Loucy (cell line): ENCODE data around the gene PLXNA4.

Experiments
- H2AFZ ChIP-seq: fragments of 200-600 bp; sonication (generic); 2 replicates; pipeline ENCODE4 v1.6.0; 2016; ENCODE audit warnings: antibody characterized with exemption, mild to moderate bottlenecking, low read length, moderate library complexity
- H3F3A ChIP-seq: fragments of 200-600 bp; 2 replicates; pipeline ENCODE4 v1.6.0; 2016; ENCODE audit warnings: antibody characterized with exemption, low read depth, mild to moderate bottlenecking
- H3K27me3 ChIP-seq: fragments of 200-600 bp; sonication (generic); 2 replicates; pipeline ENCODE4 v1.6.1; 2014; ENCODE audit warnings: low read length, mild to moderate bottlenecking; ENCODE audit not compliant: insufficient read depth, poor library complexity, severe bottlenecking
- H3K36me3 ChIP-seq: fragments of 200-600 bp; sonication (generic); 2 replicates; pipeline ENCODE4 v1.6.1; 2016; ENCODE audit warnings: low read length; ENCODE audit not compliant: insufficient read depth
- H3K4me1 ChIP-seq: fragments of 200-600 bp; sonication (generic); 2 replicates; pipeline ENCODE4 v1.5.1; 2014; ENCODE audit warnings: low read length, mild to moderate bottlenecking; ENCODE audit not compliant: insufficient read depth, poor library complexity, severe bottlenecking
- H3K4me2 ChIP-seq: fragments of 200-600 bp; sonication (generic); 2 replicates; pipeline ENCODE4 v1.6.0; 2014; ENCODE audit warnings: antibody characterized with exemption, low read length, low read depth, mild to moderate bottlenecking; ENCODE audit not compliant: poor library complexity, severe bottlenecking
- H3K4me3 ChIP-seq: fragments of 200-600 bp; sonication (generic); 2 replicates; pipeline ENCODE4 v1.5.1; 2014; ENCODE audit warnings: low read length, mild to moderate bottlenecking, mixed read lengths; ENCODE audit not compliant: poor library complexity, severe bottlenecking
- H3K79me2 ChIP-seq: fragments of 200-600 bp; sonication (generic); 2 replicates; pipeline ENCODE4 v1.6.1; 2014; ENCODE audit warnings: low read length; ENCODE audit not compliant: insufficient read depth
- H3K9ac ChIP-seq: fragments of 200-600 bp; sonication (generic); 2 replicates; pipeline ENCODE4 v1.6.0; 2014; ENCODE audit warnings: mild to moderate bottlenecking, low read depth, low read length, moderate library complexity; ENCODE audit not compliant: poor library complexity, severe bottlenecking
- H3K9me2 ChIP-seq: fragments of 200-600 bp; sonication (generic); replicated peaks from 2 replicates; pipeline ENCODE4 v1.6.1; 2016; ENCODE audit warnings: low read depth, low read length, mixed read lengths
- H3K9me3 ChIP-seq: fragments of 200-600 bp; sonication (generic); 2 replicates; pipeline ENCODE4 v1.6.1; 2014; ENCODE audit warnings: mild to moderate bottlenecking, antibody characterized with exemption, low read length, low read depth; ENCODE audit not compliant: insufficient read depth
- H4K20me1 ChIP-seq: fragments of 200-600 bp; sonication (generic); 2 replicates; pipeline ENCODE4 v1.6.0; 2014; ENCODE audit warnings: antibody characterized with exemption, low read length, mild to moderate bottlenecking; ENCODE audit not compliant: insufficient read depth, poor library complexity, severe bottlenecking
- EZH2phosphoT487 ChIP-seq: fragments of 200-600 bp; IDR thresholded peaks from 2 replicates; pipeline ENCODE4 v1.6.1; 2018; ENCODE audit warnings: antibody characterized with exemption, mild to moderate bottlenecking, moderate library complexity, borderline replicate concordance
- TF ChIP-seq, protein P1 (sequence below): fragments of 200-600 bp; sonication (generic); conservative IDR thresholded peaks from 2 replicates; pipeline ENCODE4 v1.5.1; 2014; ENCODE audit warnings: mild to moderate bottlenecking, antibody characterized with exemption, low read length

The PLXNA4 gene

DNA sequence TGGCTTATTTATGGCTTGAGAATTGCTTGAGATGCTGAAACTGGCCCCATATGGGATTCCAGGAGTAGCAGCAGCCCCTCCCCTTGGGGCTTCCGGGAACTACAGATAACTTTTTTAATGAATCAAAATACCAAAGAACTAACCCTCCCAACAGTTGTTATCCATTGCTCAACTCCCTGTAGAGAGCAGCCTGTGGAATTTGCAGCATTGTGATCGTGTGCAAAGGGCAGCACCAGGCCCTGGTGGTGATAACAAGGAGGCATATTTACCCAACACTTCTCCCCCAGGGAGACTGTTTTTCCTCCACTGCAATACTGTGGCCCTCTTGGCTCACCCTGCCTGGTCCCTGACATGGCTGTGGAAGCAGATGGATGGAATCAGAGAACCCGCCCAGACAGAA lies 196.2 kb downstream of the PLXNA4 start:
- Histone ChIP-seq H2AFZ (no peak overlapping the region), H3K9me2 (no peaks in the 10 kb centered on the region), H3F3A (no peaks in the 10 kb centered on the region), H3K4me3 (no peak overlapping the region), H3K27me3 (no peaks in the 10 kb centered on the region), H3K9ac (no peak overlapping the region), H3K4me1 (no peaks in the 10 kb centered on the region), H3K4me2 (no peak overlapping the region), H4K20me1 (no peaks in the 10 kb centered on the region), H3K36me3 (no peaks in the 10 kb centered on the region), H3K79me2 (no peaks in the 10 kb centered on the region), H3K9me3 (no peaks in the 10 kb centered on the region)
- TF ChIP-seq, protein P1, sequence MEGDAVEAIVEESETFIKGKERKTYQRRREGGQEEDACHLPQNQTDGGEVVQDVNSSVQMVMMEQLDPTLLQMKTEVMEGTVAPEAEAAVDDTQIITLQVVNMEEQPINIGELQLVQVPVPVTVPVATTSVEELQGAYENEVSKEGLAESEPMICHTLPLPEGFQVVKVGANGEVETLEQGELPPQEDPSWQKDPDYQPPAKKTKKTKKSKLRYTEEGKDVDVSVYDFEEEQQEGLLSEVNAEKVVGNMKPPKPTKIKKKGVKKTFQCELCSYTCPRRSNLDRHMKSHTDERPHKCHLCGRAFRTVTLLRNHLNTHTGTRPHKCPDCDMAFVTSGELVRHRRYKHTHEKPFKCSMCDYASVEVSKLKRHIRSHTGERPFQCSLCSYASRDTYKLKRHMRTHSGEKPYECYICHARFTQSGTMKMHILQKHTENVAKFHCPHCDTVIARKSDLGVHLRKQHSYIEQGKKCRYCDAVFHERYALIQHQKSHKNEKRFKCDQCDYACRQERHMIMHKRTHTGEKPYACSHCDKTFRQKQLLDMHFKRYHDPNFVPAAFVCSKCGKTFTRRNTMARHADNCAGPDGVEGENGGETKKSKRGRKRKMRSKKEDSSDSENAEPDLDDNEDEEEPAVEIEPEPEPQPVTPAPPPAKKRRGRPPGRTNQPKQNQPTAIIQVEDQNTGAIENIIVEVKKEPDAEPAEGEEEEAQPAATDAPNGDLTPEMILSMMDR: no peak
- no peak for TF ChIP-seq EZH2phosphoT487

- Histone ChIP-seq H3F3A (no peaks in the 10 kb centered on the region), H3K9me2 (no peaks in the 10 kb centered on the region), H3K27me3 (no peaks in the 10 kb centered on the region), H3K9me3 (no peaks in the 10 kb centered on the region), H3K4me1 (no peaks in the 10 kb centered on the region), H3K4me3 (no peak overlapping the region), H3K79me2 (no peaks in the 10 kb centered on the region), H4K20me1 (no peaks in the 10 kb centered on the region), H2AFZ (no peak overlapping the region), H3K36me3 (no peaks in the 10 kb centered on the region), H3K4me2 (no peak overlapping the region), H3K9ac (no peak overlapping the region)
- no peak for TF ChIP-seq EZH2phosphoT487
- TF ChIP-seq, protein P1: no peak
These were observed 197.0 kb downstream of the PLXNA4 start for GRCh38 chr7:132379292-132379691.

DNA sequence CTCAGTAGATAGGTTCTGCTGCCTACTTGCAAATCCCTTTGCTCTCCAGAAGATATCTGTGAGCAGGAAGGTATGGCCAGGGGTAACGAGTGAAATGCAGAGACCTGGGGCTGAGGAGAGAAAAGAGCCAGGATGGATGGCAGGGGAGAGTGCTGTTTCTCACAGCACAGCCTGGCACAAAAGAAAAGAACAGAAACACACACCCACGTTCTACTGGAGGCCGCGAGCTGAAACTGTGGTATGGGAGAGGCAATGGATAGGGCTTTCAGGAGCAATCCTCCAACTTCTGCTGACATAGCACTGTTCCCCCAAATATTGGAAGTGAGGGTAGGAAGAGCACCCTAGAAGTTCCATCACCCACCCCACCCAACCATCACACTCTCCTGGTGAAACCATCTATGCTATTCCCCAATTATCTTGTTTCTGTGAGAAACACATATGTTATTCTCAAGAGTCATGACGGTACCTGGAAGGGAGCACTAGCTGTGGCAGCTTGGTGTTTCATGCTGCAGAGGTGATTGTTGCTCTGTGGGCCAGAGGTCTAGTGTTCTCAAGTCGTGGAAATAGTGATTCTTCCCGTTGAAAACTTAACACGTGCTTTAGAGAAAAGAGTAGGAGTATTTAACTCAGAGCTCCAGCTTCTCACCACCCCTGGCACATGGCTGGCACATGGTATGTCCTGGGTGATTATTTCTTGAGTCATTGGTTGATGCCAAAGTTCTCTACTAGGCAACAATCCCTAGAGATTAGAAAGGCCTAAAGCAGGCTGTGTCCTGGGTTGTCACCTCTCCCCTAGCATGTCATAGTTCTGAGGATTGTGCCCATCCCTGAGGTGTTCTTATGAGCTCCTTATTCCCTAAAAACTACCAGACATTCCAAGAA lies 198.3 kb downstream of the PLXNA4 start:
- Histone ChIP-seq H3K4me1 (no peaks in the 10 kb centered on the region), H3K79me2 (no peaks in the 10 kb centered on the region), H4K20me1 (no peaks in the 10 kb centered on the region), H3K9me3 (no peaks in the 10 kb centered on the region), H3K4me3 (no peak overlapping the region), H3K36me3 (no peaks in the 10 kb centered on the region), H3K4me2 (no peak overlapping the region), H2AFZ (no peak overlapping the region), H3F3A (no peaks in the 10 kb centered on the region), H3K27me3 (no peaks in the 10 kb centered on the region), H3K9ac (no peak overlapping the region), H3K9me2 (no peaks in the 10 kb centered on the region)
- TF ChIP-seq EZH2phosphoT487: no peak
- TF ChIP-seq, protein P1: no peak
